Measurements from ENCODE around the gene CRADD.

CRADD gene

DNA sequence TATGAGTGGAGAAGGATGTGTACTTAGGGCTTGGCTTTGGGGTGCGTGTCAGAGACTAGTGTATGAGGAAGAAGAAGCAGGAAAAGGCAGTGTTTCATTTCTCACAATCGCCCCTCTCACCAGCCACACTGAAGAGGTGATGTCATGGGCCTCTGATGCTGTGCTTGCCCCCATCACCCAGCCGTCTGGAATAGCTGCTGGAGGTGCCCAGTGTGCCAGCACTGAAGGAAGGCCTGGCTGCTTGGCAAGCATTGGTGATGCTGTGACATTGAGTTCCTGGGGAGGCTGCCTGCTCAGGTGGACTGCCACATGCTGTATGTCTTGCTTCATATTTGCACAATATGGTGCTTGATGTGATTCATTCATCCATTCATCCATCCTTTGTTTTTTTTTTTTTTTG lies 56.2 kb downstream of the CRADD start:
- H3K4me3 ChIP-seq (ENCODE audit: low read depth, low read length) = no peak overlapping the region
- TF ChIP-seq, protein P1, sequence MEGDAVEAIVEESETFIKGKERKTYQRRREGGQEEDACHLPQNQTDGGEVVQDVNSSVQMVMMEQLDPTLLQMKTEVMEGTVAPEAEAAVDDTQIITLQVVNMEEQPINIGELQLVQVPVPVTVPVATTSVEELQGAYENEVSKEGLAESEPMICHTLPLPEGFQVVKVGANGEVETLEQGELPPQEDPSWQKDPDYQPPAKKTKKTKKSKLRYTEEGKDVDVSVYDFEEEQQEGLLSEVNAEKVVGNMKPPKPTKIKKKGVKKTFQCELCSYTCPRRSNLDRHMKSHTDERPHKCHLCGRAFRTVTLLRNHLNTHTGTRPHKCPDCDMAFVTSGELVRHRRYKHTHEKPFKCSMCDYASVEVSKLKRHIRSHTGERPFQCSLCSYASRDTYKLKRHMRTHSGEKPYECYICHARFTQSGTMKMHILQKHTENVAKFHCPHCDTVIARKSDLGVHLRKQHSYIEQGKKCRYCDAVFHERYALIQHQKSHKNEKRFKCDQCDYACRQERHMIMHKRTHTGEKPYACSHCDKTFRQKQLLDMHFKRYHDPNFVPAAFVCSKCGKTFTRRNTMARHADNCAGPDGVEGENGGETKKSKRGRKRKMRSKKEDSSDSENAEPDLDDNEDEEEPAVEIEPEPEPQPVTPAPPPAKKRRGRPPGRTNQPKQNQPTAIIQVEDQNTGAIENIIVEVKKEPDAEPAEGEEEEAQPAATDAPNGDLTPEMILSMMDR (IDR thresholded peaks at IDR 0.05; ENCODE audit: low read depth, low read length) = no peak
- no peak for DNase-seq (ENCODE audit: low read depth, low spot score)
- in situ Hi-C loops (cut with HindIII; ENCODE audit: low sequenced_read_pairs) = no loop called here

DNA sequence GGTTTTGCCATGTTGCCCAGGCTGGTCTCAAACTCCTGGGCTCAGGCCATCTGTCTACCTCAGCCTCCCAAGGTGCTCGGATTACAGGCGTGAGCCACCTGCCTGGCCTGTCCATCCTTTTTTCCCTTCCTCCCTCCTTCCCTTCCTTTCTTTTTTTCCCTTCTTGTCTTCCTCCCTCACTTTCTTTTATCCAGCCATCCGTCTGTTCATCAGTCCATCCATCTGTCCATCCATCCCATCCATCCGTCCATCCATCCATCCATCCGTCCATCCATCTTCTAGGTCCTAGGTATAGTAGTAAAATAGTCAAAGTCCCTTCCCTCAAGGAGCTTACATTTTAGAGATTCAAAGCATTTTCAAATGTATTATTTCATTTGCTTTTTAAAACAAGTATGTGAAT lies 56.8 kb downstream of the CRADD start:
- no peak overlapping the region for H3K4me3 ChIP-seq (ENCODE audit: low read depth, low read length)
- DNase-seq (ENCODE audit: low read depth, low spot score) = no peak
- TF ChIP-seq, protein P1 (IDR thresholded peaks at IDR 0.05; ENCODE audit: low read depth, low read length) = no peak
- in situ Hi-C loops (cut with HindIII; ENCODE audit: low sequenced_read_pairs) = no loop called here

DNA sequence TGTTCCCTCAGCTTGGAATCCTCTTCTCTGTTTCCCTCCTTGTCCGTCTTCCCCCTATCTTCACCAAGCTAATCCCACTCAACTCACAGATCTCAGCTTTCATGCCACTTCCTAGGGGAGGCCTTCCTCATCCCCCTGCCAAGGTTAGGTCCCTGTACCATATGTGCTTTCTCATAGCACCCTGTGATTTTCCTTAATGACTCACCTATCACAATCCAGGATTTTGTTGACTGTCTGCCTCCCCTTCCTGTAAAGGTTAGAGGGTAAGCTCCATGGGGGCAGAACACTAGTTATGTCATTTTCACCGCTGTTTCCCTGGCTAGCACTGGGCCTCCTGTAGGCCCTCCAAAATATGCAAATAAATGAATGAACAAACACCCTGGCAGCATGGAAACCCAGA lies 57.6 kb downstream of the CRADD start:
- H3K4me3 ChIP-seq (ENCODE audit: low read depth, low read length) = no peak overlapping the region
- in situ Hi-C loops (cut with HindIII; ENCODE audit: low sequenced_read_pairs) = no loop called here
- peak; percentile 24 for DNase-seq (ENCODE audit: low read depth, low spot score)
- TF ChIP-seq, protein P1 (IDR thresholded peaks at IDR 0.05; ENCODE audit: low read depth, low read length) = no peak

DNA sequence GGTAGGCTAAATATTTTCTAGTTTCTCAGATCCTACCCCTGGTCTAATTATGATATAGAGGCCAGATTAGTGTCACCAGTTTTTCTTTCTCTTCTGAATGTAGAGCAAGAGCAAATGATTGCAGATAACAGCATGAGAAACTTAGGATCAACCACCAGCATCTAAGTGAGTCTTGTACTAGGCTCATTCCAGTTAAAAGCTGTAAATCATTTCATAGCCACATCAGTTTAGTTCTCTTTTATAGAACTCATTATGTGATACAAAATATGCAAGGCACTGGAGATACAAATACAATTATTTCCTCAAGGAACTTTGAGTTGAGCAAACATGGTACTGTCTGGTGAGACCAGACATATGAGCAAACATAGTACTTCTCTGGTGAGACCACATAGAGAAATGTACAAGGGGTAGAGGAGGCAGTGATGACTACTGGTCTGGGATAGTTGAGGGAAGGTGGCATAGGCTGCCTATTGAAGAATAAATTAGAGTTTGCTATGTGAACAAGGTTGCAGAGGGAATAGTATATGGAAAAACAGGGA lies 59.5 kb downstream of the CRADD start:
- TF ChIP-seq, protein P1 (IDR thresholded peaks at IDR 0.05; ENCODE audit: low read depth, low read length) = no peak
- DNase-seq (ENCODE audit: low read depth, low spot score) = no peak
- in situ Hi-C loops (cut with HindIII; ENCODE audit: low sequenced_read_pairs) = no loop called here
- H3K4me3 ChIP-seq (ENCODE audit: low read depth, low read length) = no peak overlapping the region

DNA sequence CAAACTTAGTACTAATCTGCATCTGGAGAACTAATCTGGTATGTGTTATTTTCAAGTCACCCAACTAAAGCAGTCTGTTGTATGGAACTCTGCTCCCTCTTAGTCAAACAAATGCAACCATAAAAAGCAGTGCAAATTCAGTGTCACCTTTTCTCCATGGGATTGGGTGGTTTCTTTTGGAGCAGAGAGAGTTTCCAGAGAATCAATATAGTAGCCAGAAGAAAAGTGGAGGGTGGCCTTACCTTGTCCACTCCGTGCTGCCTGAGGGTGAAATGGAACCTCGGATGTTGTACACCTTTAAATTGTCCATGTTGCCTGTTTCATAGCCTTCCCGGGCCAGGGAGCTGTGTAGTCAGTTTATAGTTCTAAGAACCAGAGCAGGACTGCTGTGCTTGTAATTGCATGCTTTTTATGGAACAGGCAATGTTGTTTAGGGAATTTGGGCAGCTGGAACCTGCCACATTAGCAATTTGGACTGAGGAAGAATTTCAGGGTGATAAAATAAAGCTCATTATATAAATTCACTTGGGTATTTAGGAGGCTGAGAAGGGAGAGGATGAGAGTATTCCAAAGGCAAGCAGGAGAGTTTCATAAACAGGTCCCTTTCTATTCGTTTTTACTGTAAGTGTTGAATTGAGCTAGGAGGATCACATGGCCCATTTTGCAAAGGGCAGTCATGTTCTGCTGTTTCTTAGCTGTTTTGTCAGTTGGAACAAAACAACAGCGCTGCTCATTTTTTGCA lies 60.5 kb downstream of the CRADD start:
- DNase-seq (ENCODE audit: low read depth, low spot score) = no peak
- TF ChIP-seq, protein P1 (IDR thresholded peaks at IDR 0.05; ENCODE audit: low read depth, low read length) = no peak
- H3K4me3 ChIP-seq (ENCODE audit: low read depth, low read length) = no peak overlapping the region
- in situ Hi-C loops (cut with HindIII; ENCODE audit: low sequenced_read_pairs) = no loop called here

DNA sequence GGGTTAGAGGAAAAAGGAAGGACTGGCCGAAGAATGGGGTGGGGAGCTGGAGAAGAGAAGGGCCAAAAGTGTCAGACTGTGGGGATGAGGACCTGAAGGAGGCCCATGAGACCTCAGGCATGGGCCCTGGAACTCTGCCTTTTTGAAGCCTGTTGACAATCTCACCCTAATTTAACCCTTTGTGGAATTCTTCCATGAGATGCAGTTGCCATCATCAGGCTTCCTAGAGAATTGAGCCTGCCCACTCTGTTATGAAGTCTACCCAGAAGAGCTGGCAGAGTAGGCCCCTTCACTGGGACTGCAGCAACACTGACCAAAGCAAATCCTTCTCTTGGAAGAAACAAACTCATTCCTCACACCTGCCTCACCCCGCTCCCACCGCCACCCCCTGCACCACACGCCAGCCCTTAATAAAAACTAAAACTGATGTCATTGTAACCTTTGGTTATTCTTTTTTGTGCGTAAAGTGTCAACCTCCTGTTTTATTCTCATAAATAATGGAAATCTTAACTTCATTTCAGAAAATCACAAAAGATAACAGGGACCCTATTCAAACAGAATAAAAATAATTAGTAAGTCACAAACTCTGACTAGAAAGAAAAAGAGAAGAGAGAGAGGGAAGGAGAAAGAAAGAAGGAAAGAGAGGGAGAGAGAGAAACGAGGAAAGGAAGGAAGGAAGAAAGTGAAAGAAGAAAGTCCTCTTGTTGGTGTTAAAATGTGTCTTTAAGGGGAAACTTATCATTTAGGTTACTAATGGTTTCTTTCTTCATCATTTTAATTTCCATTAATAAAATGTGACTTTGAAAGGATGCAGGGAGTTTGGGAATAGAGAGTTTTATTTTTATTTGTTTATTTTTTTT lies 61.3 kb downstream of the CRADD start:
- DNase-seq (ENCODE audit: low read depth, low spot score) = no peak
- in situ Hi-C loops (cut with HindIII; ENCODE audit: low sequenced_read_pairs) = no loop called here
- H3K4me3 ChIP-seq (ENCODE audit: low read depth, low read length) = no peak overlapping the region
- TF ChIP-seq, protein P1 (IDR thresholded peaks at IDR 0.05; ENCODE audit: low read depth, low read length) = no peak

Data from astrocyte of the spinal cord (primary cell).